NCI-H1105 (cell line): ENCODE measurements around the gene PIN1.
A peak's percentile ranks its signal among the peaks of the same experiment; 100 is the strongest.

Experiments
- DNase-seq: peaks from one replicate; lab custom pipeline; 2025; lab: John Stamatoyannopoulos, UW

PIN1 gene

DNA sequence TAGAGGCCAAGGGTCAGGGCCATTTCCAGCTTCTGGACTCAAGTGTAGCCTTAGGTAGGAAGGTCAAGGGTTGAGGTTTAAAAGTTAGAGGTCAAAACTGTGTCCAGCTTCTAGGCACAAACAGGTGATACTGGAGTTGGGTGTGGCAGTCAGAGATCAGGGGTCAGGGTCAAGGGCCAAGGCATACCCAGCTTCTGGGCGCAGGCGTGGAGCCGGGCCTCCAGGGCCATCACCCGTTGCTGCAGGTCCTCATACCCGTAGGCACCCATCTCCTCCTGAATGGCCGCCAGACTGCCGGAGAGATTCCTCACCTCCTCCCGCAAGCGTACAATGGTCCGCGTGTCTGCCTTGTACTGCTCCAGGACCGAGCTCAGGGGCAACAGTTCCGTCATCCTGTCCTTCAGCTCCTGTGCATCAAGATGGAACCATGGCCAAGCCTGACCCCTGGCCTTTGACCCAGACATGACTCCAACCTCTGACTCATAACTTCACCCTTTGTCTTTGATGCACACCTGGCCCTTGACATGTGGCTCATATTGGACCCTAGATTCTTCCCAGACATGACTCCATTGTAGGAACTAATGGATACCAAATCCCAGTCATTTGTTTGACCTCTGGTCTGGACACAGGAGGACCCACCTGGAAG lies 22.1 kb downstream of the PIN1 start:
- DNase-seq = no peak

DNA sequence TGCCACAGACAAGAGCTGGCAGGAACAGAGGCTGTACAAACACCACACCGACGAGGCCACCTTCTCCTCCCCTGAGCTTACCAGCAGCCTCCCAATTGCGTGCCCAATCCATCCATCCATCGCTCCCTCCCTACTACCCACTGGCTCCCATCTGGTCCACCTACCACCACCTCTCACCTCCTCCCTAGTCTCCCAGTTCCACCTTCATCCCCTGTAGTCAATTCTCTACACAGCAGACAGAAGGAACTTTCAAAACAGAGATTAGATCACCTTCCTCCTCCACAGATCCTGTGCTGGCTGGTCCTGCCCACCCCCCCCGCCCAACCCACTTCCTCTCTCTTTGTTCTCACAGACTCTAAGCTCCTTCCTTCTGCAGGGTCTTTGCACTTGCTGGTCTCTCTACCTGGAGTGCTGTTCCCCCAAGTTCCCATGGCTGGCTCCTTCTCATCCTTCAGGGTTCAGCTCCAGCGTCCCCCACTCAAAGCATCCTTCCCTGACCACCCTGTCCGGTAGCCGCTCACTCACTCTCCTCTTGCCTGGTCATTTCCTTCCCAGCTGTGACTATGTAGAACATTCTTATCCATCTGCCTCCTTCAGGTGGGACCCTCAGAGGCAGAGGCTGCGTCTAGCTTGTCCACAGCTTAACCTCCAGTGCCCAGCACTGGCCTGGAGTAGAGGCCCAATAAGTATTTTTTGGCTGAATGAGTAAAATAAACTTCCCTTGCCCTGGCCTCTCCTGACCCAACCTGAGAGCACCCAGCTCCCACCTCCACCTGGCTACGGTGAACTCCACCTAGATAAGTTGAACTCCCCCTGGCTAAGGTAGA lies 23.0 kb downstream of the PIN1 start:
- DNase-seq = no peak

DNA sequence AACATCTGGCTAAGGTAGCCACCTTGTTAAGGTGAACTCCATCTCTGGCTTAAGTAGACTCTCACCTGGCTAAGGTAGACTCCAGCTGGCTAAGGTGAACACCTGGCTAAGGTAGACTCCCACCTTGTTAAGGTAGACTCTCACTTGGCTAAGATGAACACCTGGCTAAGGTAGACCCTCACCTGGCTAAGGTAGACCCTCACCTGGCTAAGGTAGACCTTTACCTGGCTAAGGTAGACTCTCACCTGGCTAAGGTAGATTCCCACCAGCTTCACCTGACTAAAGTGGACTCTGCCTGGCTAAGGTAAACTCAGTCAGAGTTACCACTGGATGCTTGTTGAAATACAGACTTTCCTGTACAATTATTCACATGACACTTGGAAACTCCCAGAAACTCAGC lies 23.6 kb downstream of the PIN1 start:
- DNase-seq = no peak

DNA sequence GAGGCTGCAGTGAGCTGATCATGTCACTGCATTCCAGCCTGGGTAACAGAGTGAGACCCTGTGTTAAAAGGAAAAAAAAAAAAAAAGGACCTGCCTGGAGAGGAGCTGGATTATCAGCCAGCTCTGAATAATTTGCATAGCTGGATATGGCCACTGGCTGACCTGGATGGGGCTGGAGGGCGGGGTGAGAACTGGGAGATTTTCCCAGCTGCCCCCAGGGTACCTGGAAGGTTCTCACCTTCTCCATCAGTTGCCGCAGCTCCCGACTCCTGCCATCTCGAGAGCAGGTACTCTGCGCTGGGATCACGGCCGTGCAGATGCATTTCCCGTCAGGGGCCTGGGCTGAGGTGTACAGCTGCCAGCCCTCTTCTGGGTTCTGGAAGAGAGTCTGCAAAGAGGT lies 25.3 kb downstream of the PIN1 start:
- DNase-seq = no peak

DNA sequence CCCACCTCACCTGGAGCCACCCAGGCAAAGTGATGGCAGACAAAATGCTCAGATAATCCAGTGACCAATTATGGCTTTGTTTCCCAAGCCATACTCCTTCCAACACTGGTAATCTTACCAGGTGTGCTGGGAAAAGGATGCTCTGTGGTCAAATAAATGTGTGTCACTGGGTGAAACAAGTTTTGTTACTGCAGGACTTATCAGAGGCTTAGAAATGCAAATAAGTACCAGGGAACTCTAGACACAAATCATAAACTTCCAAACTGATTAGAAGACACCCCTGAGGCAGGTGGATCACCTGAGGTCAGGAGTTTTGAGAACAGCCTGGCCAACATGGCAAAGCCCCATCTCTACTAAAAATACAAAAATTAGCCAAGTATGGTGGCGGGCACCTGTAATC lies 26.4 kb downstream of the PIN1 start:
- DNase-seq = no peak

DNA sequence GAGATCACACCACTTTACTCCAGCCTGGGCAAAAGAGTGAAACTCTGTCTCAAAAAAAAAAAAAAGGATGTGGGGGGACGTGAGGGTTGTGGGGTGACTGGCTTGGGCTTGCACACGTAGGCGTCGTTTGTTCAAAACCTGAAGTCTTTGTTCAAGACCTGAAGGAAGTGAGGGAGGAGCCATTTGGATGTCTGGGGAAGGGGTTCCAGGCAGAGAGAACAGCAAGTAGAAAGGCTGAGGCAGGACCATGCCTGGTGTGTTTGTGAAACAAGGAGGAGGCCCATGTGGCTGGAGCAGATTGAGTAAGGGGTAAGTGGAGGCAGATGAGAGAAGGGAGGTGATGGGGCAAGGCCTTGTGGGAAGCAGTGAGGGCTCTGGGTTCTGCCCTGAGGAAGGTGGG lies 27.8 kb downstream of the PIN1 start:
- DNase-seq = no peak

DNA sequence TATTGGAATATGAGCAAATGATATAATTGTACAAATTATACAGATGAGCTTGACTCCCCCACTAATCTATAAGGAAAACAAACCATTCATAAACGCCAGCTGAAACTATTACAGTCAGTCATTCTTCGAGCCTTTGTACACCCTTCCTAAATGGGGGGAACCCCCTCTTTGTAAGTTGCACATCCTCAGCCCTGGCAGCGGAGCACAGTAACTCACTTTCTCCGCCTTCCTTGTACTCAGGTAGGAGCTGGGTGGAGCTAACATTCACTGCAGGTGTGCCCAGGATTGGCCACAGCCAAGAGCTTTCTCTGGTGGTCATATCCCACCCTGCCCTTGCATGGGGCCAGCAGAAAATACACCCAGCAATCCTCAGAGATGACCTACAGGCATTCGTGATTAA lies 28.6 kb downstream of the PIN1 start:
- DNase-seq = no peak

DNA sequence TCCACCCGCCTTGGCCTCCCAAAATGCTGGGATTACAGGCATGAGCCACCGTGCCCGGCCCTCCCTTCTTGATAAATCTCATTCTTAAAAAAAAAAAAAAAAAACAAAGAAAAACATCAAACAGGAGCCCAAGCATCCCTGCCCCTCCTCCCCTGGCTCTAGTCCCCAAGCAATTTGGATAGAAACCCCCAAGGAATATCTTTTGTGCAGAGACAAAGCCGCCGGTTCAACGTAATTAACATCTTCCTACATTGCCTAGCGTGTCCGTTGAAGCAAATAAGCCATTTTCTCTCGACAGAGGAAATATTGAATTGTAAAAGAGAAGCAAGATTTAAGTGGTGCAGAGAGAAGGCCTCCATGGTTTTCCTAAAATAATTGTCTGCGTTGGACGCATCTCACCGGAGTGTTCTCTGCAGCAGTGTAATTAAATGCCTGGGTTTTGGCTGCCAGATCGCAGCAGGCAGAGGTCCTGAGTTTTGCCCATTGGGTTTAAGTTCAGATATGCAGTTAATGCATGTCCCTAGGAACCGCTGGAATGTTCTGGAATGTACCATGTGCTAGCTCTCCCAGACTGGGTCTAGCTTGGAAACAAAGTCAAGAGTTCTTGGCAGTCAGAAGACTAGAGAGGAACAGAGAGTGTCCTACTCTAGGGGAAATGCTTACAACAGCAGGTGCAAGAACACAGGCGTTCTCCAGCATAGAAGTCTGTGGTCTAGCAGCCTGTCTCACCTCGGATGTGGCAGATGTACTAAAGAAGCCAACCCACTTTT lies 30.8 kb downstream of the PIN1 start:
- DNase-seq = no peak

DNA sequence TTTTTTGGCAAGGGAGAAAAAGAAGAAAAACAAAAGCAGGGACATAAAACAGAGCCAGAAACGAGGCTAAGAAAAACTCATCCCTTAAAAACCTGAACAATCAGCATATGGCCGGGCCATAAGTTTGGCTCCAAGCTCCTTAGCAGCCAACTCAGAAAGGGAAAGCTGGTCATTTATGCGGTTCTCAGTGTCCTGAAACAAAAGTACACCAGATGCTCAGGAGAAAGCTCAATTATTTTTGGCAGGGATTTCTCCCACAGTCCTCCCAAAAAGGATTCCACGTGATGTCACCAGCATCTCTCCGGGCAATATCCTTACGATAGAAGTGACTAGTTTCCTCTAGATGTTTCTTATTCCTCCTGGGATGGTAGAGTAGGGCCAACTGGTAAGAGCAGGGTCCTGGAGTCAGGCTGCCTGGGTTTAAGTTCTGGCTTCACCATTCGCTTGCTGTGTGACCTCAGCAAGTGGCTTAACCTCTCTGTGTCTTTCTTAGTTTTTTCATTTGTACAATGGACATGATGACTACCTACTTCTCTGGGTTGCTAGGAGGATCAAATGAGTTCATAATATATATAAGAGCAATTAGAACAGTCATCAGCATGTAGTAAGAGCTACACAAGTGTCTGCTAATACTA lies 34.0 kb downstream of the PIN1 start:
- DNase-seq = no peak

DNA sequence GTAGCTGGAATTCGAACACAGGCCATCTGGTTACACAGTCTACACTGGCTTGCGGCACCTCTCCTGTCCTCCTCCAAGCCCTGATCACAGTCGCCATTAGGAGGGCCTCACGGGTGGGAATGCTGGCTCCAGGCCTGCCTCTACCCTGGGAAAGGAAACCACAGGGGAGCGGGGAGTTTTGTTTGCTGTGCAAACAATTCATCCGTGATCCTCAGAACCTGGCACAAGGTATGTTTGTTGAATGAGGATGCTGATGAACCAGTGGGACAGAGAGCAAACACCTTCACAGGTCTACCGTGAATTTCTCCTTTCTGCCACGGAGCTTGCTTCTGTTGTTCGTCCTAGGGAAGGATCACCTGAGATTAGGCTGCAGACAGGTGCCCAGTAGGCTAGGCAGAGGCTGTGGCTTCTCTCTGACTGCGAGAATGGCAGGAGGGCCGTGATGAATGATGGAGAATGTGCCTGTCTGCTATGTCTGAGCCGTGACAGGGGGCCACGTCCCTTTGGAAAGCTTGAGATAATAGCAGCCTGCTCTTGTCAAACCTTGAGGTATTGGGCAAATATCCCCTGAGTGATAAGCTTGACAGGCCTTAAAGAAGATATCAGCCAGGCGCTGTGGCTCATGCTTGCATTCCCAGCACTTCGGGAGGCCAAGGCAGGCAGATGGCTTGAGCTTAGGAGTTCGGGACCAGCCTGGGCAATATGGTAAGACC lies 36.7 kb downstream of the PIN1 start:
- no peak for DNase-seq

DNA sequence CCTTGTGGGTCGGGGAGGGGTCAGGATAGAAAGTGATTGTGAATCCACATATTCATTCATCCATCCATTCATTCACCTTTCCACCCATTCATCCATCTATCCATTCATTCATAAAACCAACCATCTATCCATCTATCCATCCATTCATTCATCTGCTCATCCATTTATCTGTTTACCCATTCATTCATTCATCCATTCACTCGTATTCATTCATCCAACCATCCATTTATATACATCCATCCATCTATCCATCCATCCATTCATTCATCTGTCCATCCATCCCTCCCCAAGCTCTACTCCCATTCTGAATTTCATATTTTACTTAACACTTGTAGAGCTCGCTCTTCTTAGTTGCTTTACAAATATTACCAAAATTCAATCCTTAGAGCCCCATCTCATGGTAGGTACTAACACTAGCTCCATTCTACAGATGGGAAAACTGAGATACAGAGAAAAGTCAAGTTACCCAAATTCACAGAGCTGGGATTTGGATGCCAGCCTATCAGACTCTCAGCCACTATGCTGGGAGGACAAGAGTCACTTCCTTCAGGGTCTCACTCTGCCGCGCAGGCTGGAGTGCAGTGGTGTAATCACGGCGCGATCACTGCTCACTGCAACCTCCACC lies 37.6 kb downstream of the PIN1 start:
- no peak for DNase-seq

DNA sequence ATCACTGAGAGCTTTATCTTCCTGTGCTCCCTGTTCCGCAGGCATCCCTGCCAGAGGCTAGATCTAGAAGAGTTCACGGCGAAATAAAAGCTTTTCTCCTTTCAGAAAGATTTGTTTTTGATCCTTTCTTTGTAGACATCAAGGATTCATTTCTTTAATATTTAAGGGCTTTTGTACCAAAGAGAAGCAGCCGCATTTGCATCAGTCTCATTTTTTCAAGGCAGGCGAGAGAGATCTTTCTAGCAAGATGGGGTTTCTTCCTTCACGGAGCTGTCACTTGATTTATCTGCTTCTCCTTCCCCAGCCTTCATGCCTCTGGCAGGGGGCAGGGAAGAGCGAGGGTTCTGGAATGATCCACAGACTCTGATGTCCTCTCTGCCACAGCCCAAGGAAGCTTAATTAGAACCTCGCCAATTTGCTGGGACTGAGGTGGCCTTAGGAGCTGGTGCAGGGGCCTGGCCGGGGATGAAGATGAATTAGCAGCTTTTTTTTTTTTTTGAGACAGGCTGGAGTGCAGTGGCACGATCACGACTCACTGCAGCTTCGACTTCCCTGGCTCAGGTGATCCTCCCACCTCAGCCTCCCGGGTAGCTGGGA lies 40.0 kb downstream of the PIN1 start:
- DNase-seq = no peak

DNA sequence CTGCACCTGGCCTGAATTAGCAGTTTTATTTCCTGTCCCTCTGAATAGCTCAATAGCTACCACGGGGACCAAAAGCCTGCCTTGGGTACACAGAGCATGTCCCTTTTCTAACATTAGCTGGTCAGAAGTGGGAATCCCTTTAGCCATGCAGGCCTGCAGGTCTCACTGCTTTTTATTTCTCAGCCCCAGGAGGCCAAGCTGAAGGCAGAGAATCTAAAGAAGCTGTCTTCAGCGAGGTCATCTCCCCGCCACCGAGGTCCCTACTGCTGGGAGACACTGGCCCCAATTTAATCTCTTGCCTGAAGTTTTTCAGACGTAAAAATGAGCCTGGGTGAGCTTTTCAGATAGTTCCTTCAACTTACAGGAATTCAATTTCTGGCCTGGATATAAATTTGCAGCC lies 40.7 kb downstream of the PIN1 start:
- no peak for DNase-seq

DNA sequence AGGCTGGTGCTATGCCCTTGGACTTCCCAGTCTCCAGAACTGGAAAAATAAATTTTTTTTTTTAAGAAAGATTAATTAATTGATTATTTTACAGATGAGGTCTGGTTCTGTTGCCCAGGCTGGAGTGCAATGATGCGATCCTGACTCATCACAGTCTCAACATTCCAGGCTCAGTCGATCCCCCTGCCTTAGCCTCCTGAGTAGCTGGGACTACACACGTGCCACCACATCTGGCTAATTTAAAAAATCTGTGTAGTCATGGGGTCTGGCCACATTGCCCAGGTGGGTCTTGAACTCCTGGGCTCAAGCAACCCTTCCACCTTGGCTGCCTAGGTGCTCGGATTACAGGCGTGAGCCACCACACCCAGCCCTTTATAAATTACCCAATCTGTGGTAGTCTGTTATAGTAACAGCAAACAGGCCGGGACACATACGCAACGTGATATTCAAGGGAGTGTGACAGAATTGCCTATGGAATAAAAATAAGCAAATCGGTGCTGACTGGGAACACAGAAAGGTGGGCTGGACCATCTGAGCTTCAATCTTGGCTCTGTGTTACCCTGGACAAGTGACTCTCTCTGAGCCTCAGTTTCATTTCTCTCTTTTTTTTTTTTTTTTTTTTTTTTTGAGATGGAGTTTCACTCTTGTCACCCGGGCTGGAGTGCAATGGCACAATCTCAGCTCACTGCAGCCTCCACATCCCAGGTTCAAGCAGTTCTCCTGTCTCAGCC lies 42.8 kb downstream of the PIN1 start:
- DNase-seq = no peak

DNA sequence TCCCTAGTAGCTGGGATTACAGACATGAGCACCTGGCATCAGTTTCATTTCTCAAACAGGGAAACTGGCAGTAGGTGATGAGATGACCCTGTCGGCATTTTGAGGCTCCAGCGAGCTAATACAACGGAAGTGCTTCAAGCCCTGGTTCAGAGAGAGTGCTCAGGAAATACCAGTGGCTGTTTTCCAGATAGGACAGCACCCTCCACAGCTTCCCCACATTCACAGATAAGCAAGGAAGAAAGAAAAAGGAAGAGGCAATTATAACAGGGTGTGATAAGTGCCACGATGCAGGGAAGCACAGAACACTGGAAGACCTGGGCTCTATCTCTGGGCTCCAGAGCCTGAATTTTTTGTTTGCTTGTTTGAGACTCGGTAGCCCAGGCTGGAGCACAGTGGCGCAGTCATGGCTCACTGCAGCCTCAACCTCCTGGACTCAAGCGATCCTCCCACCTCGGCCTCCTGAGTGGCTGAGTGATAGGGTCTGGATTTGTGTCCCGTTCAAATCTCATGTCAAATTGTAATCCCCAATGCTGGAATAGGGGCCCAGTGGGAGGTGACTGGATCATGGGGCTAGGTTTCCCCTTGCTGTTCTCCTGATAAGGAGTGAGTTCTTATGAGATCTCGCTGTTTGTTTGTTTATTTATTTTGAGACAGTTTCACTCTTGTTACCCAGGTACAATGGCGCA lies 43.5 kb downstream of the PIN1 start:
- no peak for DNase-seq

DNA sequence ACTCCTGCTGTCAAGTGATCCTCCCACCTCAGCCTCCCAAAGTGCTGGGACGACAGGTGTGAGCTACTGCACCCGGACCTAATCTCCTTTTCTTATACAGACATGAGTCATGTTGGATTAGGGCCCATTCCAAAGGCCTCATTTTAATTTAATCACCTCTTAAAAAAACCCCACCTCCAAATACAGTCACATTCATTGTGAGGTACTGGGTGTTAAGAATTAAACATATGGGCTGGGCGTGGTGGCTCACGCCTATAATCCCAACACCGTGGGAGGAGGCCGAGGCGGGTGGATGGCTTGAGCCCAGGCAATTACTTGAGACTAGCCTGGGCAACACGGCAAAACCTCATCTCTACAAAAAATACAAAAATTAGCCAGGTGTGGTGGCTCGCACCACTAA lies 46.6 kb downstream of the PIN1 start:
- no peak for DNase-seq

DNA sequence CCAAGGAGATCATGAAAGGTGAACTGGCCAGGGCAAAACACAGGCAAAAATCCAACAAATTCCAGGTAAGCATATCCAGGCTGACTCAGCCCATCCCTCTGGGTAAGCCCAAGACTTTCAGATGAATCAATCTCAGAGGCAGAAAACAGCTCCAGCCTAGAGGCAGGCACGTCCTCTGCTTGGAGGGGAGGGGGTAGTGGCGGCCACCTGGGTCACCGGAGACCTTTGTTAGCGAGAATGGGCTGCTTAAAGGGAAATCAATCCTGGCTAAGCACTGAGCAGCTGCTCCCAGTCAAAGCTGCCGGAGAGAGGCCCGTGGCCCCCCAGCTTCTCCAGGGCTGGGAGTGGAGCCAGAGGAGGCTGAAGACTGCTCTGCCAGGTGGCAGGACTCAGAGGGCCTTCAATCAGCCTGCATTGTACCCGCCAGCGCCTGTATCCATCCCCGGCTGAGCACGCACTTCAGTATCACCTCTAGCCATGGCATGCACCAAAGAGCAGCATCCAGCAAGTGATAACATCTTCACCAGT lies 48.2 kb downstream of the PIN1 start:
- peak; percentile 19 for DNase-seq

DNA sequence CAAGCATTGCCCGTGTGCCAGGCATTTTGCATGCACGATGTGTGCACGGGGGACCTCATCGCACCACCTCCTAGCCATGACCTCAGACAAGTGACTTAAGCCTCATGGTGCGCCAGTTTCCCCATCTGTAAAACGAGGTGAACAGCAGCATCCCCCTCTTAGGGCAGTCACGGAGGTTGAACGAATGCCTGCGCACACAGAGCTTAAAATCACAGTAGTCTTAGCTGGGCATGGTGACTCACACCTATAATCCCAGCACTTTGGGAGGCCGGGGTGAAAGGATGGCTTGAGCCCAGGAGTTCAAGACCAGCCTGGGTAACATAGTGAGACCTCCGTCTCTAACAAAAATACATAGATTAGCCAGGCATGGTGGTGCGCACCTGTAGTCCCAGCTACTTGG lies 48.6 kb downstream of the PIN1 start:
- no peak for DNase-seq

DNA sequence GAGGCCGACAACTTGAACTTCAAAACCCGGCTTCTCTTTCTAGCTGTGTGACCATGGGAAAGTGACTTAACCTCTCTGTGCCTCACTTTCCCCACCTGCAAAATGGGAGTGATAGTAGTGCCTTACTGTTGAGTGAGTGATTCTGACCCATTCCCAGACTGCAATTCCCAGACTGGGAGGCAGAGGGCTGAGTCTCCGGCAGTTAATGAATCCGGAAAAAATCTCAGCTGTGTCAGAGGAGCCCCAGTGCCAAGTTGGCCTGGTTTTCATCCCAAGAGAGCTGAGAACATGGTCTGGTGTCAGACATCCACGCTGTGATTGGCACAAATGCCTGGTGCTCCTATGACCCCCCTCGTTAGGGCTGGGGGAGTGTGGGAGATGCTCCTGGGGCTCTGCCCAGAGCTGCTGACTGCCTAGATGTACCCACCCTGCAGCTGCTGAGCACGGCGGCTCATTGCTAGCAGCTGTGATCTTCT lies 50.0 kb downstream of the PIN1 start:
- no peak for DNase-seq
